Measurements from ENCODE around the gene ZMYM5.
"Not testable (repeated sequence)": the region's sequence is repeated elsewhere in the genome, so short reads cannot be mapped to it uniquely, and the experiment has no call there.

Gene ZMYM5

GRCh38 chr13:19863323-19864023 is at the start of gene ZMYM5:
Gene ZMYM5, minus strand, starts transcription at chr13:19863649. Its CDS starts 11,469 bp downstream, at chr13:19852180.
- peak; percentile 96 for DNase-seq

- no peak for DNase-seq
Observed at GRCh38 chr13:19910336-19911072, 47.1 kb upstream of the ZMYM5 start.

- DNase-seq: no peak
Observed at GRCh38 chr13:19908350-19908986, 45.0 kb upstream of the ZMYM5 start.

GRCh38 chr13:19905487-19906195 is 42.2 kb upstream of the ZMYM5 start:
- DNase-seq: not testable (repeated sequence)

GRCh38 chr13:19890030-19890429 is 26.6 kb upstream of the ZMYM5 start:
- DNase-seq: no peak

- DNase-seq: no peak
Observed at GRCh38 chr13:19888799-19889198, 25.4 kb upstream of the ZMYM5 start.

GRCh38 chr13:19882231-19882630 is 18.8 kb upstream of the ZMYM5 start:
- no peak for DNase-seq

- no peak for DNase-seq
Observed at GRCh38 chr13:19881641-19882040, 18.2 kb upstream of the ZMYM5 start.

GRCh38 chr13:19864746-19865309 is 1.4 kb upstream of the ZMYM5 start:
- no peak for DNase-seq

- peak; percentile 76 for DNase-seq
Observed at GRCh38 chr13:19864024-19864745, 736 bp upstream of the ZMYM5 start.

GRCh38 chr13:19862481-19863313 is 752 bp downstream of the ZMYM5 start:
- peak; percentile 57 for DNase-seq

GRCh38 chr13:19861762-19862161 is 1.7 kb downstream of the ZMYM5 start:
- DNase-seq: no peak

GRCh38 chr13:19860884-19861655 is 2.4 kb downstream of the ZMYM5 start:
- DNase-seq: no peak

GRCh38 chr13:19857637-19858036 is 5.8 kb downstream of the ZMYM5 start:
- not testable (repeated sequence) for DNase-seq

- DNase-seq: no peak
Observed at GRCh38 chr13:19852766-19853165, 10.7 kb downstream of the ZMYM5 start.

GRCh38 chr13:19845758-19846157 is 17.7 kb downstream of the ZMYM5 start:
- no peak for DNase-seq

GRCh38 chr13:19838865-19839275 is 24.6 kb downstream of the ZMYM5 start:
- DNase-seq: no peak

GRCh38 chr13:19836472-19836871 is 27.0 kb downstream of the ZMYM5 start:
- no peak for DNase-seq

GRCh38 chr13:19834704-19835103 is 28.7 kb downstream of the ZMYM5 start:
- DNase-seq: no peak

- DNase-seq: no peak
Observed at GRCh38 chr13:19822673-19823072, 40.8 kb downstream of the ZMYM5 start.
